ENCODE results near the gene RPS6KB1.
"Not testable (repeated sequence)": the region's sequence is repeated elsewhere in the genome, so short reads cannot be mapped to it uniquely, and the experiment has no call there.

The RPS6KB1 gene

GRCh38 chr17:59941131-59941530, 48.2 kb downstream of the RPS6KB1 start:
- TF ChIP-seq, protein P1, sequence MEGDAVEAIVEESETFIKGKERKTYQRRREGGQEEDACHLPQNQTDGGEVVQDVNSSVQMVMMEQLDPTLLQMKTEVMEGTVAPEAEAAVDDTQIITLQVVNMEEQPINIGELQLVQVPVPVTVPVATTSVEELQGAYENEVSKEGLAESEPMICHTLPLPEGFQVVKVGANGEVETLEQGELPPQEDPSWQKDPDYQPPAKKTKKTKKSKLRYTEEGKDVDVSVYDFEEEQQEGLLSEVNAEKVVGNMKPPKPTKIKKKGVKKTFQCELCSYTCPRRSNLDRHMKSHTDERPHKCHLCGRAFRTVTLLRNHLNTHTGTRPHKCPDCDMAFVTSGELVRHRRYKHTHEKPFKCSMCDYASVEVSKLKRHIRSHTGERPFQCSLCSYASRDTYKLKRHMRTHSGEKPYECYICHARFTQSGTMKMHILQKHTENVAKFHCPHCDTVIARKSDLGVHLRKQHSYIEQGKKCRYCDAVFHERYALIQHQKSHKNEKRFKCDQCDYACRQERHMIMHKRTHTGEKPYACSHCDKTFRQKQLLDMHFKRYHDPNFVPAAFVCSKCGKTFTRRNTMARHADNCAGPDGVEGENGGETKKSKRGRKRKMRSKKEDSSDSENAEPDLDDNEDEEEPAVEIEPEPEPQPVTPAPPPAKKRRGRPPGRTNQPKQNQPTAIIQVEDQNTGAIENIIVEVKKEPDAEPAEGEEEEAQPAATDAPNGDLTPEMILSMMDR (IDR thresholded peaks at IDR 0.05; ENCODE audit: borderline replicate concordance, control extremely low read depth, extremely low read depth, insufficient read depth, missing control alignments) = no peak

DNA sequence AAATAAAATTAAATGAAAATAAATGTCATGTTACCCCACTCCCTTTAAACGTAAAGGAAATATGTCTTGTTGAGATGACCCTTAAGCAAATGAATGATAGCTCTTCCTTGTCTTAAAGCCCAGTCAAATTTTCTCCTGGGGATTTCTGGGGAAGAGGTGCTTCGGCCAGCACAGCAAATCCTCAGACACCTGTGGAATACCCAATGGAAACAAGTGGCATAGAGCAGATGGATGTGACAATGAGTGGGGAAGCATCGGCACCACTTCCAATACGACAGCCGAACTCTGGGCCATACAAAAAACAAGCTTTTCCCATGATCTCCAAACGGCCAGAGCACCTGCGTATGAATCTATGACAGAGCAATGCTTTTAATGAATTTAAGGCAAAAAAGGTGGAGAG, 53.5 kb downstream of the RPS6KB1 start:
- in situ Hi-C loops (cut with MboI; ENCODE audit: low sequenced_read_pairs, unreplicated experiment); DNase-seq (ENCODE audit: low spot score): not testable (repeated sequence)

More at GRCh38 chr17:59941131-59941530, 48.2 kb downstream of the RPS6KB1 start:
- in situ Hi-C loops (cut with MboI; ENCODE audit: low sequenced_read_pairs, unreplicated experiment) = no loop called here
- DNase-seq (ENCODE audit: low spot score) = no peak

- in situ Hi-C loops (cut with MboI; ENCODE audit: low sequenced_read_pairs, unreplicated experiment); DNase-seq (ENCODE audit: low spot score): not testable (repeated sequence)
Measured at GRCh38 chr17:59947310-59947709, 54.4 kb downstream of the RPS6KB1 start.

DNA sequence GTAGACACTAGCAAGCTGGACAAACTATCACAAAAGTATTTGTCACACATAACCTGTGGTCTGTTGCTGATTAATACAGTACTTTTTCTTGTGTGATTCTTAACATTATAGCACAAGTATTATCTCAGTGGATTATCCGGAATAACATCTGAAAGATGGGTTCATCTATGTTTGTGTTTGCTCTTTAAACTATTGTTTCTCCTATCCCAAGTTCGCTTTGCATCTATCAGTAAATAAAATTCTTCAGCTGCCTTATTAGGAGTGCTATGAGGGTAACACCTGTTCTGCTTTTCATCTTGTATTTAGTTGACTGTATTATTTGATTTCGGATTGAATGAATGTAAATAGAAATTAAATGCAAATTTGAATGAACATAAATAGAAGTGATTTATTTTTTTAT, 57.1 kb downstream of the RPS6KB1 start:
- DNase-seq (ENCODE audit: low spot score) = no peak
- in situ Hi-C loops (cut with MboI; ENCODE audit: low sequenced_read_pairs, unreplicated experiment) = no loop called here
- TF ChIP-seq, protein P1 (IDR thresholded peaks at IDR 0.05; ENCODE audit: borderline replicate concordance, control extremely low read depth, extremely low read depth, insufficient read depth, missing control alignments) = no peak

GRCh38 chr17:59954856-59955255, 61.9 kb downstream of the RPS6KB1 start:
- DNase-seq (ENCODE audit: low spot score) = no peak
- in situ Hi-C loops (cut with MboI; ENCODE audit: low sequenced_read_pairs, unreplicated experiment) = no loop called here
- TF ChIP-seq, protein P1 (IDR thresholded peaks at IDR 0.05; ENCODE audit: borderline replicate concordance, control extremely low read depth, extremely low read depth, insufficient read depth, missing control alignments) = no peak

GRCh38 chr17:59959574-59959973, 66.7 kb downstream of the RPS6KB1 start:
- DNase-seq (ENCODE audit: low spot score); in situ Hi-C loops (cut with MboI; ENCODE audit: low sequenced_read_pairs, unreplicated experiment): not testable (repeated sequence)

GRCh38 chr17:59962739-59963318, 69.9 kb downstream of the RPS6KB1 start:
- TF ChIP-seq, protein P1 (IDR thresholded peaks at IDR 0.05; ENCODE audit: borderline replicate concordance, control extremely low read depth, extremely low read depth, insufficient read depth, missing control alignments) = no peak
- no peak for DNase-seq (ENCODE audit: low spot score)
- in situ Hi-C loops (cut with MboI; ENCODE audit: low sequenced_read_pairs, unreplicated experiment) = no loop called here

GRCh38 chr17:59963738-59964481, 71.0 kb downstream of the RPS6KB1 start:
- in situ Hi-C loops (cut with MboI; ENCODE audit: low sequenced_read_pairs, unreplicated experiment) = no loop called here
- TF ChIP-seq, protein P1 (IDR thresholded peaks at IDR 0.05; ENCODE audit: borderline replicate concordance, control extremely low read depth, extremely low read depth, insufficient read depth, missing control alignments) = no peak
- peak; percentile 58 for DNase-seq (ENCODE audit: low spot score)
